Adipose tissue (tissue), 3 donors: ENCODE measurements around the gene MYEOV. TPM values are rescaled to one million over a fixed set of nuclear protein-coding genes. Genes with fewer than 3 reads are reported as not detected.

Experiments used
- H3K27ac ChIP-seq: one replicate; pipeline ENCODE4 v1.5.1; 2013; ENCODE audit warnings: low read depth, low read length
- WGBS, 3 donors: extraction: QIAGEN DNeasy Blood & Tissue Kit; methylation state at CpG; one replicate each; pipeline ENCODE4 v1.1.7; 2013; 5-methylcytosine and 5-hydroxymethylcytosine counted together
- polyA plus RNA-seq, 3 donors: library from polyadenylated mRNA; stranded (reverse); fragments of 200-250 nt; gene quantifications; one replicate each; pipeline ENCODE4 v1.2.3, GENCODE V29; 2013
- donor health status: healthy with polysubstance abuse.
- donor health status: Bipolar disorder and iron deficiency.
- donor health status: healthy.

The MYEOV gene
- polyA plus RNA-seq, 3 donors: 0.44 to 15.9 (median 0.79) TPM

DNA sequence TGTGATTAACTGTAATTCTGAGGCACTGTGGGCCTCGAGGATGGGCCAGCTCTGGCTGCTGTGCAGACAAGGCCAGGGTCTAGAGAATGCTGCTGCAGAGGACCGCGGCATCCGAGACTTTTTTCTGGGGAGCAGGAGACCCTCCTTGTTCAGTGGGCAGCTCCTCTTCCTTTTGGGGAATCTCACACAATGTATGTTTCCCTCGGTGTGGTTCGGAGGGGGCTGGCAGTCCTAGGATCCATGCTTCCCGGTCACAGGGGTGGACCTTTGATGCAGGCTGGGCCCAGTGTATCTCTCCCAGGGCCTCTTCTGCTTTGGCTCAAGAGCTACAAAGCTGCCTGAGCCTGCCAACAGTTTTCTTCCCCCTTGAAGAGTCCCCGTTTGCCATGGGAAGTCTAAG, 31.5 kb downstream of the MYEOV start:
- WGBS, 3 donors: 65 to 88% (median 83%) methylated on average over 8 of the region's 8 CpGs

DNA sequence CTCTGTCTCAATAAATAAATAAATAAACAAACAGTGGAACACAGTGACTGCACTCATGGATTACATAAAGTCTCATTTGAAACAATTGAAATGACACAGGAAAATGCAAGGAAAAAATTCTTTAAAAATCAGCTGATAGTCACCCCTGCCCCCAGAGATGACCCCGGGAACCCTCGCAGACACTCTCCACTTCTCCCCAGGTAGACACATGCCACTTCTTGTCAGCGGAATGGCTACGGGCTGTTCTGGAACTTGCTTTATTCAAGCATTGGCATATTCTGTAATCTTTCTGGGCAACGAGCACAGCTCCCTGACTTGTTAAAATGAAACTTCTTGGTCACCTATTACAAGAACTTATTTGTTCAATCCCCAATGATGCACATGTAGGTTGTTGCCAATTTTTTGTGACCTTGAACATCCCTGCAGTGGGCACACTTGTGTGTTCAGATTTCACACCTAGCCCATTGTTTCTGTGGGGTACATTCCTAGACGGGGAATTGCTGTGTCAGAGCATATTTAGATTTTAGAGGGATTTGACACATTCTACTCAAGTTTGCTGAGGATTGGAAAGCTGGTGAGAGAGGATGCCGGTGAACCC, 32.8 kb downstream of the MYEOV start:
- no peak overlapping the region for H3K27ac ChIP-seq
- WGBS, 3 donors: 83 to 91% (median 89%) methylated on average over 7 of the region's 7 CpGs

More for the DNA sequence above, 31.5 kb downstream of the MYEOV start:
- no peak overlapping the region for H3K27ac ChIP-seq

DNA sequence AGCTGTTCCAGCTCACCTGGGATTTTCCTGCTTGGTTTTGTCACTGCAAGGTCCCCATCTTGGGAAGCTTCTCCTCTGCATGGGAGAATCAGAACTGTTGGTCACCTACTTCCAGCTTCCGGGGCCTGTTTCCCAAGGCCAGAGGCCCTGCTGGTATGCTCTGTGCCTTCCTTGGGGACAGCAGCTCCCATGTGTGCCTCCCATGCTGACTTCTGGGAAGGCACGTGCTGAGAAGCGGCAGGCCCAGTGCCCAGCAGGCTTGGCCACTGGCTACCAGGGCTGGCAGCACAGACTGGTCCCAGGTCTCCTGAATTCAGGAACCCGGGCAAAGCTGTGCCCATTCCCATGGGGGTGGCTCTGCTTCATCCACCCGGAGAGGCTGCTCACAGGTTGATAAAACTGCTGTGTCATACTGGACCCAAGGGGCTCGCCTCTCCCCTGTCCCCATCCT, 33.8 kb downstream of the MYEOV start:
- H3K27ac ChIP-seq: no peak overlapping the region
- WGBS, 3 donors: 82 to 94% (median 86%) methylated on average over 6 of the region's 6 CpGs

DNA sequence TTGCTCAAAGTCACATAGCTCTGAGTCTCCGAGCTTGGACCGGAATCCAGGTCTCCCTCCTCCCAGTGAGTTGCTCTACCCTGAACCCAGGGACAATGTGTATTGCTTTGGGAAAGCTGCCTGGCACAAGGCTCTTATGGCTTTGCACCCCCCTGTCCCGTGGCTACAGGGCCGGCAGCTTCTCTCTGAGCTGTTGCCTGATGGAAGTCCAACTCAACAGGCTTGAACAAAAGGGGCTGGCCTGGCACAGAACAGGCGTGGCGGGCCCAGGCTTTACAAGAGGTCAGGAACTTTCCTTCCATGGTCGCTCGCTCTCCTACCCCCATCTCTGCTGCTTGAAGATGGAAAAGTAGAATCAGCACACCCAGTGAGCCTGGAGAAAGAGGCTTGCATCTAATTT, 34.3 kb downstream of the MYEOV start:
- WGBS, 3 donors: 93 to 96% (median 96%) methylated on average over 8 of the region's 8 CpGs
- no peak overlapping the region for H3K27ac ChIP-seq

DNA sequence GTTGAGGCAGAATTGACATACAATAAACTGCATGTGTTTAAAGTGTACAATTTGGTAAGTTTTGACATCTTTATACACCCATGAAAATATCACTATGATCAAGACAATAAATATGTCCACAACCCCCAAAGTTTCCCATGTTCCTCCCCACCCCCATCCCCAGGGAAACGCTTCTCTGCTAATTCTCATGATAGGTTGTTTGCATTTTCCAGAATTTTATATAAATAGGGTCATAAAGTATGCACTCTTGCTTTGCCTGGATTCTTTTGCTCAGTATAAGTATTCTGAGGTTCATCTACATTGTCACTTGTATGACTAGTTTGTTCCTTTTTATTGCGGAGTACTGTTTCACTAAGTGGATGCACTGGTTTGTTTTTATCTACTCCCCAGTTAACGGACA, 35.6 kb downstream of the MYEOV start:
- WGBS, 3 donors: 90 to 92% (median 90%) methylated on average over 3 of the region's 3 CpGs
- no peak overlapping the region for H3K27ac ChIP-seq

DNA sequence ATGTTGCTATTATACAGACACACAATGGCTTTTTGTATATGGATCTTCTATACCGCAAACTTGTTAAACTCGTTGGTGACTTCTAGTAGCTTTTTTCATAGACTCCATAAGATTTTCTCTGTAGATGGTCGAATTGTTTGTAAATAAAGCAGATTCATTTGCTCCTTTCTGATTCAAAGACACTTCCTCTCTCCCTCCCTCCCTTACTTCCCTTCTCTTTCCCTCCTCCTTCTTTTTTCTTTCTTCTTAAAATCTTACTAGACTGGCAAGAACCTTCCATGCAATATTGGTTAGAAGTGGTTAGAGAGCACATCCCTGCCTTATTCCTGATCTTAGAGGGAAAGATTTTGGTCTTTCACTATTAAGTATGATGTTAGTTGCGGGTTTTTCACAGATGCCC, 36.4 kb downstream of the MYEOV start:
- no peak overlapping the region for H3K27ac ChIP-seq
- WGBS, 3 donors: 82 to 87% (median 84%) methylated on average over 4 of the region's 4 CpGs

DNA sequence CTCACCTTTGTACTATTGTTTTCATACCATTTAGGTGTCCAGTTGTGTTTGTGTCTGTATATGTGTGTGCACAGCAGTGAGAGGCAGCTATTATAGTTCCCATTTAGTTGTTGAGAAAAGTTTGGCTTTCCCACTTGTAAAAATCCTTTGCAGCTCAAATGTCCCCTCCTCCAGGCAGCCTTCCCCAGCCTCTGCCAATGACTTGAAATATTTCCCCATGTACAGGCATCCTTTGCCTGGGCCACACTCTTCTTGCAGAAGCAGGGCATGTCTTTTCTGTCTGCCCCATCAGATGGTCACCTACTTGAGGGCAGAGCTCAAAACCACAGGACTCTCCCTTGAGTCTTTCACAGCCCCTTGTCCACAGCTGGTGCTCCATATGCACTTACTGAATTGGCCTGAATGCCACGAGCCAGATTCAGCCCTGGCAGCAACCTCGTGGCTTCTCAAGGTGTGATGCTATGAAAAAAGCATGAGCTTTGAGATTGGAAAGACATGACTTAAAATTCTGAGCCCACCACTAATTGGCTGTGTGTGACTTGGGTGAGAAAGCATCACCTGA, 39.3 kb downstream of the MYEOV start:
- WGBS, 3 donors: 84 to 94% (median 88%) methylated on average over 2 of the region's 2 CpGs
- H3K27ac ChIP-seq: no peak overlapping the region

DNA sequence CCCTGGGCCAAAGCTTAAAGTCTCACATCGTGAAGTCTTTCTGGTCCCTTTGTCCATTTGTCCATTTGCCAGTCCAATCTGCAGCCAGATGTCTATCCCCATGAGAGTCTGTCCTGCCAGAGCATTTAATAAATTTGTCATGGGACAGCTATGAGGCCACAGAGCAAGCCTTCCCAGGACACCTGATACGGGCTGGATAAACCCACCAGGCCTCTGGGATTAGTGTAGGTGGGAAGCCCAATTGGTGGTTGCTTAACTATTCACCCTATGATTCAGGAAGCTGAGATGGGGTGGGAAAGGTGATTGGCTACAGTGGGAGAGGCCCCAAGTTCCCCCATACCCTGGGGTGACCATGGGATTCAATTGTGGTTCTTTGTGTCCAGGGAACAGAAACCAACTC, 39.9 kb downstream of the MYEOV start:
- WGBS, 3 donors: 60 to 89% (median 71%) methylated on average over 2 of the region's 2 CpGs
- no peak overlapping the region for H3K27ac ChIP-seq

DNA sequence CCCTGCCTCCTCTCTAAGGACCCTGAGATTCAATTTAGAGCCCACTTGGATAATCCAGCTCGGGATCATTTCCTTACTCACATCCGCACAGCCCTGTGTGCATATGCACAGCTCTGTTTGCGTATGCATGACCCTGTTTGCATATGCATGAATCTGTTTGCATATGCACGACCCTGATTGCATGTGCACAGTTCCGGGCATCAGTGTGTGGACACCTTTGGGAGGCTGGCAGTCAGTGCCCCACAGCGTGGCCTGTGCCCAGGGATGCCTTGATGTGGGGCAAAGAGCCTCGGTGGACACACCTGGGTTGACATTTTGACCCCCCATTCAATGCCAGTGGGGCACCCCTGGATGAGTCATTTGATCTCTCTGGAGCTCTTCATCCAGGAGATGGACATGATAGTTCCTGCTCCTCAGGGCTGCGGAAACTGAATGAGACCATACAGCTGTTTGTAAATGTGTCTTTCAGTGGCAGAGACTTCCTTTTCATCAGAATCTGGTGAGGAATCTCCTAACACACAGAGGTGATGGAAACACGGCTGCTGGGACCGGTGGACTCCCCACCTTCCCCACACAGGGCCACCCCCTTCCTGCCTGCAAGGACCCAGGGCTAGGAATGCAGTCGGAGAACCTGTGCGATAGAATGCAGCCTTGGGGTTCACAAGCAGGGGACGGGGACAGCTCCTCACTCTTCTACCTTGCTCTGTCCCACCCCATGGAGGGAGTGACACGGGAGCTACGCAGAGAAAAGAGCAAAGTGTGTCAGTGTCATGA, 41.2 kb downstream of the MYEOV start:
- no peak overlapping the region for H3K27ac ChIP-seq
- whole genome bisulfite sequencing, 3 donors: 91 to 92% (median 91%) methylated on average over 15 of the region's 15 CpGs

DNA sequence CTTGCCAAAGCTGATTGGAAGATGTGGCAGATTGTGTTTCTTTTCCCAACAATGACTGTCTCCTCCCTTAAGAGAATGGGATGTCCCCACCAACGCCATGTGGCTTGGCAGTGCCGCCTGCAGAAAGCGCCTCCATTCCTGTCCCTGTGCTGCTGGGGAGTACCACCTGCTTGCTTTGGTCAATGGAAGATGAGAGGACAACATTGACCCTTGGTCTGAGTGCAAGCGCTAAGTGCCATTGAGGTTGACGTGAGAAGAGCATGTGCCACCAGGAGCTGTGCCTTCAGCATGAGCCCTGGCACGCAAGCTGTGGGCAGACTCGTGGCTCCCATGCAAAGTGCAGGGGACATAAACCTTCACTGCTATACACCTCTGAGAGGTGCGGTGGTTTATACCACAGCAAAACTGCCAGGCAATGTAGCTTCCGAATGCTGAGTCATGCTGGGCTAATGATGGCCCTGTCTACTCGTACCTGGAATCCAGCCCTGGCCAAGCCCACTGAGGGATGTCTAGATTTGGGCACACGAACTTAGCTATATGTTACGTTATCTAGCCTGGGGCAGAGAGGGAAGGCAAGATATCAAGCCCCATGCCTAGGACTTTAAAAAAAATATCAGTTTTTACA, 41.9 kb downstream of the MYEOV start:
- 80 to 90% (median 85%) methylated on average over 12 of the region's 12 CpGs for WGBS, 3 donors
- H3K27ac ChIP-seq: no peak overlapping the region

DNA sequence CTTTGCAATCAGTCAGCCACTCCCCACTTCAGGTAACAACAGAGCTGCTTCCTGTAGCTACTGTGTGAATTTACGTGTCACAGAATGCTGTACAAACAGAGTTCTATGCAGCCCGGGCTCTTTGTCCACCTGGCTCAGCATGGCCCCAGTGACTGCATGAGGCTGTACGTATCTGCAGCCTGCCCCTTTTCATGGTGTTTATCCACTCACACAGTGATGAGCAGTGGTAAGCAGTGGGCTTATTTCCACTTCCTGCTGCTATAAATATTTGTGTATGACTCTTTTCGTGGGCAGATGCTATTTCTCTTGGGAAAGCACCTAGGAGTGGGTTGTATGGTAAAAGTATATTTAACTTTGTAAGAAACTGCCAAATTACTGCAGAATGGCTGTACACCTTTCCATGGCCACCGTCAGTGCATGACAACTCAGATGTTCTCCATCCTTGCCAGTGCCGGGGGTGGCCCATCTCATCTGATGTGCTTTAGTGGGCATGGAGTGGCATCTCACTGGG, 43.3 kb downstream of the MYEOV start:
- H3K27ac ChIP-seq: no peak overlapping the region
- WGBS, 3 donors: 22 to 64% (median 49%) methylated on average over 6 of the region's 6 CpGs

DNA sequence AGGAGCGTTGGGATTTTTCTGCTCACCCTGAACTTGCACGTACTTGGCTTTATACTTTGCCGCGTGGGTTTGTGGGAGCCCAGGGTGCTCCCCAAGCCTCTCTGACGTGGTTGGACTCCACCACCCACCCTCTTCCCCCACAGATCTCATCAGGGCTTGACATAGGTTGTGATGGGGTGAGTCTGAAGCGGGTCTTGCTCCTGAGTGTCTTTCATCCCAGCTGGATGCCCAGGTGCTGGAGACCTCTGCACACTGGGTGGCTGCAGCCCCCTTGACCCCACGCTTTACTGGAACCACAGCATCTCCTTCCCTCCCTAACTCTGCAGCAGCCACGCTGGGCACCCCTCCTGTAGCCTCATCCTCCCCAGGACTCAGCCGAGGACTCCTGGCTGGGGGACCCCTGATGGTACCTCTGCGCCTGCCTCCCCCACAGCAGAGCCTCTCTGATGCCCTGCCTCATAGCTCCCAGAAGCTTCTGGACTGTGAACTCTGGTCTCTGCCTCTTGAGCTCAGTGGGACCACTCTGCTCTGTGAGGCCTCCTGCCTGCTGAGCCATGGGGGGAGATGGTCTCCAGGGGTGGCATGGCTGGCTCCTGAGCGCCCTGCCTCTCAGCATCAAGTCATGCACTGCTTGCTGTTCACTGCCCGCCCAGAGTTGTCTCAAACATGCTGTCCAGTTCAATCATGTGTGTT, 45.2 kb downstream of the MYEOV start:
- no peak overlapping the region for H3K27ac ChIP-seq
- 93 to 98% (median 96%) methylated on average over 12 of the region's 12 CpGs for WGBS, 3 donors

DNA sequence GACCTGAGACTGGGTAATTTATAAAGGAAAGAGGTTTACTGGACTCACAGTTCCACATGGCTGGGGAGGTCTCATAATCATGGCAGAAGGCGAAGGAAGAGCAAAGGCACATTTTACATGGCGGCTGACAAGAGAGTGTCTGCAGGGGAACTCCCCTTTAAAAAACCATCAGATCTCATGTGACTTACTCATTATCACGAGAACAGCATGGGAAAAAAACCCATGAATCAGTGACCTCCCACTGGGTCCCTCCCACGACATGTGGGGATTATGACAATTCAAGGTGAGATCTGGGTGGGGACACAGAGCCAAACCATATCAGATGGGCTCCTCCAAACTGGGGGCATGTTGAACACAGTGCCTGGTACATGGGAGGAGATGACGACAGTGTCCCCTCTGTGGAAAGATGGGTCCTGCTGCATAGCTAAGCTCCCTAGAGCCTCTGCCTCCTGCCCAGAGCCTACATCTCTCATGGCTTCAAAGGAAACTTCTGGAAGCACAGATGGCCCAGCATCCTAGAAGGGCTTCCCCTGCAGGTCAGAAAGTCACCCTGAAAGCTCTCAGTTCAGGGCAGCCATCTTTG, 46.1 kb downstream of the MYEOV start:
- WGBS, 3 donors: 78 to 91% (median 90%) methylated on average over 5 of the region's 5 CpGs
- H3K27ac ChIP-seq: no peak overlapping the region

DNA sequence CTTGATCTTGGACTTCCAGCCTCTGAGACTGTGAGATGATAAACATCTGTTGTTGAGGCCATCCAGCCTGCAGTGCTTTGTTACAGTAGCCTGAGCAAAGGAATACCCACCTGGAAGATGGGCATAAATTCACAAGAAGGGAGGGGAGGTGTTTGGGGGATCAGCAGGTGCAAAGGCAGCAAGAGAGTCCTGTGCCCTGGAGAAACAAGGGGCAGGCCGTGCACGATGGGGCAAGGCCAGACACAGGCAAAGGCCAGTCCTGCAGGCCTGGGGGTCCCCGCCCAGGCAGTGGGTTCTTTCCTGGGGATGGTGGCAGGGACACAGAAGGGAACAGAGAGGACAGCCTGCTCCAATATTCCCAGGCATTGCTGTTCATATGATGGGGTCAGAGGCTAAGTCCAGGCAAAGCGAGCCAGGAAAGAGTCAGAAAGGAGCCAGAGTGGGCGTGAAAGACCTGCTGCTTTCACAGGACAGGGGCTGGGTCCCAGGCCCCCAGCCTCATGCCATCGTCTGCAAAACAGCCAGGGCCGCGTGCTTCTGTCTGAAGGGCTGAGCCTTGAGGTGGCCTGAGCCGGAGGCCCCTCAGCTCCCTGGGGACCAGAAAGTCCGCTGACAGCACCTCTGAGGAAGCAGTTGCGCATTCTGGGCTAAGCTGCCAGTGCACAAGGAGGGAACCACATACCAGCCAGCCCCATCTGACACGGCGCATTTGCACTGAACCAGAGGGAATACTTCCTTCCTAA, 48.8 kb downstream of the MYEOV start:
- H3K27ac ChIP-seq: no peak overlapping the region
- WGBS, 3 donors: 87 to 96% (median 90%) methylated on average over 13 of the region's 13 CpGs

DNA sequence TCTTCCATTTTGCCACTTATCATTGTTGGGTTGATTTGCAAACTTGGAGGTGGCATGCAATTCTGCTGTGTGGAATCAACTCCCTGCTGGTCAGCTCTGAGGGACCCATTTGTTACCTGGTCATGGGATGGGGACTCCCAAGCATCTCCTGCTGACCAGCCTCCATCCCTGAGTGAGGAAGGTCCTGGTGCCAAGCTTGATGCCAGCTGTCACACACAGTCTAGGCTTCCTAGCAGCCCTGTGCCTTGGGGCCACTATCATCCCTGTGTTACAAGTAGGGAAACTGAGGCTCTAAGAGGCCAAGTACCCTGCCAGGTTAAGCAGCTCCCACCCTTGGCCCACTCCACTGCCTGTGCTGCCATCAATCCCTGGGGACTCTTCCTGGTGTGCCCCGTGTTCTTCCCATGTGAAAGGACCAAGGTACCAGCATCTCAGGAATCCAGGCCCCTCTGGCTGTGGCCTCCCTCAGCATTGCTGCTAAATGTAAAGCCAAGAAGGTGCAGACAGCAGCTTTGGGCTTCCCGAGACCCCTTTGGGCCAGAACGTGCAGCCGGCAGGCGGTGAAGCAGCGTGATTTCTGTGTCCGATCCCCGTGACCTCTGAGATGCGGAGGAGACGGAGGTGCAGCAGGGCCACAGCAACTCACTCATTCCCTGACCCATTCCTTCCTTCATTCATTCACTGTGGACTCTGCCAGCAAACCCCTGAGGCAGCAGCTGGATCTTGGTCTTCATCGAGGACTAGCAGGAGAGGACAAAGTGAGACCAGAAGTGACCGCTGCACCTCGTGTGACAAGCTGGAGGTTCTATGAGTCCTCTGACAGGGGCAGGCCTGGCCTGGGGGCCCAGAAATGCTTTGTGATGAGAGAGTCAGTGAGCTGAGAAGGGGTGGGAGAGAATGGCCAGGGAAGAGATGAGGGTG, 49.7 kb downstream of the MYEOV start:
- 94 to 96% (median 95%) methylated on average over 13 of the region's 13 CpGs for WGBS, 3 donors
- no peak overlapping the region for H3K27ac ChIP-seq

DNA sequence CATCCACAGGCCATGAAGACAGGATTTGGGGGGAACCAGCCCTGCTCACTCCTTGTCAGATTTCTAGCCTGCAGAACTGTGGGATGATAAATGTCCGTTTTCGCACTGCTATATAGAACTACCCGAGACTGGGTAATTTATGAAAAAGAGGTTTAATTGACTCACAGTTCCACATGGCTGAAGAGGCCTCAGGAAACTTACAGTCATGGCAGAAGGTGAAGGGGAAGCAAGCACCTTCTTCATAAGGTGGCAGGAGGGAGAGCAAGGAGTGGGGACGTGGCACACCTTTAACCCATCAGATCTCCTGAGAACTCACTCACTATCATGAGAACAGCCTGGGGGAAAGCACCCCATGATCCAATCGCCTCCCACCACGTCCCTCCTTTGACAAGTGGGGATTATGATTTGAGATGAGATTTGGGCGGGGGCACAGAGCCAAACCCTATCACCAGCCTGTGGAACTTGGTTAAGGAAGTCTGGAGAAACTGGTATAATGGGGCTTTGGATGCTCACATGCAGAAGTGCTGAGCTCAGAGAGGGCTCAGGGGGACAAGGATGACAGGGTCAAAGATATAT, 50.7 kb downstream of the MYEOV start:
- 84 to 86% (median 84%) methylated on average over 7 of the region's 7 CpGs for whole genome bisulfite sequencing, 3 donors
- H3K27ac ChIP-seq: no peak overlapping the region
